Embryonic facial prominence (tissue), 1 donor: Measurements from ENCODE around the gene MYO7A.

Experiments
- DNase-seq: peaks from one replicate; pipeline ENCODE4 v3.0.0-alpha.2; 2016; ENCODE audit errors: extremely low spot score

Gene MYO7A

DNA sequence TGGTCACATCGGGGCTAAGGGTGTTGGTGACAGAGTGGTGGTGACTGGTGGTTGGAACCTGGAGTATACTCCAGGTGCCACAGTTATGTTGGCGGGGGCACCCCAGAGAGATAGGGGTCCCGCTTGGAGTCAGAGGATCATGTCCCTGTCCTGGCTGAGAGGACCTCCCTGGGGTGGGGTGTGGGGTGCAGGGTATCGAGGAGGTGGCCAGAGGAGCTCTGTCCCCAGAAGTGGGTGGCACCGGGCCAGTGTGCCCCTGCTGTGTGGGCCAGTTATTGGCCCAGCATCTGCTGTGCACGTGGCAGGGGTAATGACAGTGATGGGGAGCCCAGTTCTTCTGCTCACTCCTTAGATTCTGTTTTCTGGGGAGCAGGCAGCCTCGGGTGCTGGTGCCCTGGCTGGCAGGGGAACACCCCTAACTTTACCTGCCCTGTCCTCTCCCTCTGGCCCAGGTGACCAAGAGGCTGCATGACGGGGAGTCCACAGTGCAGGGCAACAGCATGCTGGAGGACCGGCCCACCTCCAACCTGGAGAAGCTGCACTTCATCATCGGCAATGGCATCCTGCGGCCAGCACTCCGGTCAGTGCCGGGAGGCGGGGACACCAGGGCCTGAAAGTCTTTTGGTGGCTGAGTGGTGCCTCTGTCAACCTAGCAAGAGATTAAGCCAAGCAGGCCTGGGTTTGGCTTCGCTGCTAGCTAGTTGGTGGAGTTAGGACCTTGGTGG lies 56.3 kb downstream of the MYO7A start:
- DNase-seq, result no peak

DNA sequence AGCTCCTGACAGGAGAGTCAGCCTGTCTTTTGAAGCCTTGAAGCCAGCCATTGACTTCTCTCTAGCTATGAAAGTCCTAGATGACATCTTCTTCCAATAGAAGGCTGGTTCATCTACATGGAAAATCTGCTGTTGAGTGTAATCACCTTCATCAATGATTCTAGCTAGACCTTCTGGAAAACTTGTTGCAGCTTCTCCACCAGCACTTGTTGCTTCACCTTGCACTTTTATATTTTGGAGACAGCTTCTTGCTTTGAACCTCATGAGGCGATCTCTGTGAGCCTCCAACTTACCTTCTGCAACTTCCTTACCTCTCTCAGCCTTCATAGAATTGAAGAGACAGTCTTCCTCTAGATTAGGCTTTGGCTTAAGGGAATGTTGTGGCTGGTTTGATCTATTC lies 58.3 kb downstream of the MYO7A start:
- DNase-seq, result no peak

DNA sequence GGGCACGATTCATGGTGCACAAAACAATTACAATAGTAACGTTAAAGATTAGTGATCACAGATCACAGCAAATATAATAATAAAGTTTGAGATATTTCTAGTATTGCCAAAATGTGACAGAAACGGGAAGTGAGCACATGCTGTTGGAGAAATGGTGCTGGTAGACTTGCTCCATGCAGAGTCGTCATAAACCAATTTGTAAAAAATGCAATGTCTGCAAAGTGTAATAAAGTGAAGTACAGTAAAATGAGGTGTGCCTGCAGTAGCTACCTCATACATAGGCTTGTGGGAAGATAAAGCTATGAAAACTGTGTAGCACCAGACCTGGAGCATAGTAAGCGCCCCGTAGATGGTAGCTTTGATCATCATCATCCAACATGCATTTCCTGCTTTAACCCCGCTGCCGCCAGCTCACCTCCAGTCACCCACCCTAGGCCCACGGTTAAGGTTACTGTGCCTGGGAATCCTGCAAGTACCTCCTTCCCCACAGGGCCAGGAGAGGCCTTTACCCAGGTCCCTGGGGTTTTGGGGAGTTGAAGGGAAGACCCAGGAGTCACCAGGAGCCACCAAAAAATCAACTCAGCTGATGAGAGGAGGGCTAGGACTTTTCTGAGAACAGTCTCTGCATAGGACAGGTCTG lies 59.2 kb downstream of the MYO7A start:
- DNase-seq, result no peak

DNA sequence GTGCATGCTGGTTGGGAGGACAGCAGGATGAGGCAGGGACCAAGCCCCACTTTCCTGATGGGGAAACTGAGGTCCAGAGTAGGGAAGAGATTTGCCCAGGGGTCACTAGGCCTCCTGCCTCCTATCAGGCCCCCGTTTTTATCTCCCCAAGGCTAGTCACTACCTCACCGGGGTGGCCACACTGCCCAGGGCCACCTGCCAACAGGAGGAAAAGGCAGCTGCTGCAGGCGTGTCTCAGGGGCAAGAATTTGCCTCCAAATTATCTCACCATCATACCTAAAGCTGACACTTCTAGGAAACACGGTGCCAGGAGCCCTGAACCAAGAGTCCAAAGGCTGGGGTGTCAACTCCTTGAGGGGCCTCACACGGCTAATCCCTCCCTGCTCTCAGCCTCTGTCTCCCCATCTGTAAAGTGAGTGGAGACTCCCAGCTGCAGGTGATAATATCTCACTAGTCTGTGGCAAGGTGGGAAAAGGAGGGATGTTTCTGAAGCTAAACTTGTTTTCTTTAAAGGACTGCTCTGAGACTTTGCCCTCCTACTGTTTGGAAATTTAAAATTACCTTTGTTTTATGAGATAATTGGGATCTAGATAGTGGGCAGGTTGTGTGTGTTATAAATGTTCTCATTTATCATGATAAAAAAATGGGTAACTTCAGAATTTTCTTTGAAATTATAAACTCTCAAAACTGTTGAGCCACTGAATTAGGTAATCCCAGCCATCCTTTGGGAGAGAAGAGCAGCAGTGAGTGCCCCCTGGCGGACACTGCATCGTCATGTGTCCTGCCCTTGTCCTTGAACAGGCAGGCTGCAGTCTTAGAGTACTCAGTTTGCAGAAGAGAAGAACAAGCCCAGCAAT lies 60.0 kb downstream of the MYO7A start:
- peak; percentile 51 for DNase-seq

DNA sequence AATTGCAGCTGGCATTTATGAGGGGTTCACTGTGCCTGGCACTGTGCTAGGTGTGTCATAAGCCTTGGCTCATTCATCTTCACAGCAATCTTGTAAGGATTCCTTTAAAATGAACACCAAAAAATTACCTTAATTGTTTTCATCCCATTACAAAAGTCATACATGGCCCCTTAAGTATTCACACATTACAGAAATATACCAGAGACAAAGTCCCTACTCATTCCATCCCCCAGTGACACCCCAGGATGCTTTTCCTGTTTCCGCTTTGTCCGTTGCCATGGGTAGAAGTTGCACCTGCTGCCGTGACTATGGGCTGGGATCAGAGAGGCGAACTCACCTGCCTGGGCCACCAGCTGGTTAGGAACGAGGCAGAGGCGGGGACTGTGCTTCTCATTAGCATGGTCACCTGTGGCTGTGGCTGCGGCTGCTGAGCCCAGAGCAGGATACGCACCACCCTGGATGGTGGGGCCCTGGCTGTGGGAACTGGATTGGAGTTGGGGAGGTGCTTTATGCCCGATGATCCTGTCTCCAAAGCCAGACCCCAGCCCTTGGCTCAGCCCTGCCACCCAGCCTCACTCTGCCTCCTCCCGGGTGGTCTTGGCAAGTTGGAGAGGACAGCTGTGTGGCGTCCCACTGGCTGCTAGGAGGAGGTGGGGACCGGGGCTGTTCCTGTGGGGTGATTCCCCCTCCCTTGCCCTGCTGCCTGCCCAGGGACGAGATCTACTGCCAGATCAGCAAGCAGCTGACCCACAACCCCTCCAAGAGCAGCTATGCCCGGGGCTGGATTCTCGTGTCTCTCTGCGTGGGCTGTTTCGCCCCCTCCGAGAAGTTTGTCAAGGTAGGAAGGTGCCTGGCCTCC lies 60.8 kb downstream of the MYO7A start:
- DNase-seq, result no peak

DNA sequence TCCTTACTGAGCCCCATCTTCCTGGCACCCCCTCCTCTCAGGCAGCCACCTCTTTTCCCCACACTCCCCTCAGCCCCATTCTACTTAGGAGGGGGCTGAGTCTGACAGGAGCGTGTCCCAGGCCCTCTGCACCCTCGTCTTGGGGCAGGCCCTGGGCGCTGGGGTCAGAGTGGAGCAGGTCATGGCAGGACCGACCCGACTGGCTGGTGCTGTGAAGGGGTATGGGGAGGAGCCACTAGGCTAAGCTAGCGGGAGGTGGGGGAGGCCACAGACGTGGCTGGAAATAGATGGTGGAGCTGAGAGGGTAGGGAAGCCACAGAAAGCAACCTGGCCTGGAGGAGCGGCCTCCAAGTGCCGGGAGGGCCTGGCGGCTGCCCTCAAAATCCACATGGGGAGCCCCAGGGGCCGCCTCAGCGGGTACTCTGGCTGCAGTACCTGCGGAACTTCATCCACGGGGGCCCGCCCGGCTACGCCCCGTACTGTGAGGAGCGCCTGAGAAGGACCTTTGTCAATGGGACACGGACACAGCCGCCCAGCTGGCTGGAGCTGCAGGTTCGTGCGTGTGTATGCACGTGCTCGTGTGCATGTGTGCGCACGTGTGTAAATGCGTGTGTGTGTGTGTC lies 61.7 kb downstream of the MYO7A start:
- DNase-seq, result no peak

DNA sequence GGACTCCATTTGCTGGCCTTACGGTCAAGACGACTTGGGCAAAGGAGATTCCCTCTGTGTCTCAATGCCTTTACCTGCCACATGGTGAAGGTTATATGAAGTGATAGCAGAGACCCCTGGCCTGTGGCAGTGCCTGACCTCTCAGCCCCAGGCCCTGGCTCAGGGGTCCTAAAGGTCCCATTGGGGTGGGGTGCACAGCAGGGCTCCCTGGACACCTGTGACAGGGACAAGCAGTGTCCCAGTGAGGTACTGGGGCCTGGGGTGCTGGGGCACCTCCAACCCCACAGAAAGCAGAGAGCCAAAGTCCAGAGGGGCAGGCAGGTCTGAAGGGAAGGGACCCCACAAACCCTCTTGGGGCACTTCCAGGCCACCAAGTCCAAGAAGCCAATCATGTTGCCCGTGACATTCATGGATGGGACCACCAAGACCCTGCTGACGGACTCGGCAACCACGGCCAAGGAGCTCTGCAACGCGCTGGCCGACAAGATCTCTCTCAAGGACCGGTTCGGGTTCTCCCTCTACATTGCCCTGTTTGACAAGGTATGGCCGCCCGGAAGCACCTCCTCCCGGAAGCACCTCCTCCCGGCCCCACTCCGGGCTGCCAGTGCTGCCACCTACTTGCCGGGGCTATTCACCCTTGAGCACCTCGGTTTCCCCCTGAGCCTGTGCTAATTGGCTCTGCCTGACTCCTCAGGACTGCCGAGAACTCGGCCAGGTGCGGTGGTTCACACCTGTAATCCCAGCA lies 62.5 kb downstream of the MYO7A start:
- no peak for DNase-seq

DNA sequence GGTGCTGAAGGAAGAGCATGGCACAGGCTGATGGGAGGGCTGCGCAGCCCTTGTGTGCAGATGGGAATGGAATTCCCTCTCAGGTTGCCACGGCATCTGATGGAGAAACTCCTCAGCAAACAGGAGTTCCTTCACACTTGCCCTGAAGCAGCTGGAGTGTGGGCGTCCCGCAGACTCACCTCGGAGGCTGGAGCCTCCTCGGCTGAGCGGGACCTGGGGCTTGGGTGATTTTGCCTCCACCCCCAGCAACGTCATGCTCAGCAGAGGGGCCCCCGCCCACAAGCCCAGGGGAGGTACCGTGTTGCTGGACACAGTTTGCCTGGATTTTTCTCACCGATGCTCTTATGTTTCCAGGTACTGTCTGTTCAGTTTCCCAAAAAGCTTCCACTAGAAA lies 63.4 kb downstream of the MYO7A start:
- DNase-seq, result no peak

DNA sequence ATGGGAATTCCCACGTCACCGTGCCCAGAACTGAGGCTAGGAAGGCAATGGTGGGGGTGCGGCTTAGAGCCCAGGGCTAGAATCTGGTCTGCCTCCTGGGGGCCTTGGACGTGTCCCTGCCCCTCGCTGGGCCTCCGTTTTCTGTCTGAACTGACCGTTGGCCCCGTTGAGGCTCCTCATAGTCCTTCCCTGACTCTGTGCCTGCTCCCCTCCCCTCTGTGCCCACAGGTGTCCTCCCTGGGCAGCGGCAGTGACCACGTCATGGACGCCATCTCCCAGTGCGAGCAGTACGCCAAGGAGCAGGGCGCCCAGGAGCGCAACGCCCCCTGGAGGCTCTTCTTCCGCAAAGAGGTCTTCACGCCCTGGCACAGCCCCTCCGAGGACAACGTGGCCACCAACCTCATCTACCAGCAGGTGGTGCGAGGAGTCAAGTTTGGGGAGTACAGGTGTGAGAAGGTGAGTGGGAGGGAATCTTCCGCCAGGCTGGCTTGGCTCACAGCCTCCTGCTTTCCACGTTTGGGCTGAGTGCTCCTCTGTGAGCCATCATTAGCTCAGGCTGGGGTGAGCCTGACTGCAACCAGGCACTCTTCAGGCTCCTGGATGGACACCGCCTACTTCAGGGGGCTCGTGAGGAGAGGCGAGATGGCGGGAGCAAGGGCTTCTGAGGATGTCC lies 63.9 kb downstream of the MYO7A start:
- DNase-seq, result no peak

DNA sequence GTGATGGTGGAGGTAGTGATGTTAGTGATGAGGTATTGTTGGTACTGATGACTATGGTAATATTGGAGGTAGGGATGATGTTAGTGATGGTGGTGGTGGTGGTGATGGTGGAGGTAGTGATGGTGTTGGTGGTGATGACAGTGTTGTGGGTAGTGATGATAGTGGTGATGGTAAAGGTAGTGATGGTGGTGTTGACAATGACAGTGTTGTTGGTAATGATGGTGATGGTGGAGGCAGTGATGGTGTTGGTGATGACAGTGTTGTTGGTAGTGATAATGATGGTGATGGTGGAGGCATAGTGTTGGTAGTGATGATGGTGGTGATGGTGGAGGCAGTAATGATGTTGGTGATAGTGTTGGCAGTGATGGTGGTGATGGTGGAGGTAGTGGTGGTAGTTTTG lies 65.1 kb downstream of the MYO7A start:
- no peak for DNase-seq

DNA sequence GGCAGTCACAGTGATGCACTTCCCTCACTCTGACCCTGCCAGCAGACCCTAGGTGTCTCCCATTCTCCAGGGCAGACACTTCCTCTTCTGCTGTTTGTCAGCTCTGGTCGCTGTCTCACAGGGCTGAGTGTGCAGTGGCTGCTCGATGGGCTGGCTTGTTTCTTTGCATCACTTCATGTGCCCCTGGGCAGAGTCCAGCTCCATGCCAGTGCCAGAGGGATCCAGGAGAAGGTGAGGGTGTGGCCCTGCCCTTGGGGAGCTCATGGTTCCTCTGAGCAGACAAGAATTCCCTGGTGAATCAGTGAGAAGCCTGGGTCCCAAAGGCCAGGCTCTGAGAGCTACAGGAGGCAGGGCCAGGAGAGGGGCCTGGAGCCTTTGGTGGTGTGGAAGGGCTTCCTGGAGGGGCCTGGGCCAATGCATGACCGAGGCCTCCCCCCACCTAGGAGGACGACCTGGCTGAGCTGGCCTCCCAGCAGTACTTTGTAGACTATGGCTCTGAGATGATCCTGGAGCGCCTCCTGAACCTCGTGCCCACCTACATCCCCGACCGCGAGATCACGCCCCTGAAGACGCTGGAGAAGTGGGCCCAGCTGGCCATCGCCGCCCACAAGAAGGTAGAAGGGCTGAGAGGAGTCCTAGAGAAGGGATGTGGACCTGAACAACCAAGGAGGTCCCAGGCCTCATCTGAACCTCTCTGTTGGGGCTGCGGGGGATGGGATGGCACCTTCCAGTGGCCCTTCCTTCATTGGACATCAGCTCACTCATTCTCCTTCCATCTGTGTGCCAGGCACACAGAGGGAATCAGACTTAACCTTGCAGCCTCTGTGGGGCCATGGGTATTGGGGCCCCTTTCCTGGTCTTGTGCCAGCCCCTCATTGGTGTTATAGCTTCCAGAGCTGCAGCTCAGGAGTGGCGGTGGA lies 66.1 kb downstream of the MYO7A start:
- DNase-seq, result no peak

DNA sequence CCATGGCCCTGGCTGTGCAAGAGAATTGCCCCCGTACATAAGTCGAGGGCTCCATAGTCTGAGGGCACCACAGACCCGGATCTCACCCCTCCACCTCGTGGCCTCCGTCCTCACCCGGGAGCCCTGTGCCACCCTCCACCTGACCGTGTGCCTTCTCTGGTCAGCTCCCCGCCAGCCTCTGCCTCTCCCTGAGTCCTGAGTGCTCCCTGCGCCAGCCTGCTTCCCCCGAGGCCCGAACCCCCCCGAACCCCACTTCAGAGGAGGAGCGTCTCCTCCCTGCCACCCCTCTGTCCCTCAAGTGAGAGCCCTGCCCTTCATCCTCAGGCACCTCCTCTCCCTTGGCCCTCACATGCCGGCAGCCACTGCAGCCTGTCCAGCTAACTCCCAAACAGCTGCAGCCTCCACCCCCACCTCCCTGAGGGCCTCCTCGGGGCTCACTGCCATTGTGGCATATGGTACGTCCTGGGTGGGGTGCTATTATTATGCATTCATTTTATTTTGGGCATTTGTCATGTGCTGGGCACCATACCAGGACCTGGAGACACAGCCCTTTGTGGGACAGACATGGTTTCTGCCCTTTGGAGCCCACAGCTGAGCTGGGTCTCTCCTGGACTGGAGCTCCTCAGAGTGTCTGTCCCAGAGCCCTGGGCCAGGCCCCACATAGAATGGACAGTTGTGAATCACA lies 67.2 kb downstream of the MYO7A start:
- no peak for DNase-seq

DNA sequence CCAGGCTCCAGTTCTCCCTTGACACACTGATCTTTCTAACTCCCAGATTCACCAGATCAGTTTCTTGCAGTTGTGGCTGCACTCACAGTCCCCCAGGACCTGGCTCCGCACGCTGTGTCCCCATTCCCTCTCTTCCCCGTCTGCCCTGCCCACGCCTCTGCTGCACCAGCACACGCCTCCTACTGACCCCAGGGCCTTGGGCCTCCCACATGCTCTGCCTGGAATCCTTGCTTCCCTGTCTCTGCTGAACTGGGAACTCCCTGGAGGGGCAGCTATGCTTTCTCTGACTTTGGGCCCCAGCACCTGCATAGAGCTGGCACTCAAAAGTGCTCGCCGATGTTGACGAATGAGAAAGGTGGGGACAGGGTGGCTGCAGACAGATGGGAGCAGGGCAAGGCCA lies 68.9 kb downstream of the MYO7A start:
- DNase-seq, result no peak

DNA sequence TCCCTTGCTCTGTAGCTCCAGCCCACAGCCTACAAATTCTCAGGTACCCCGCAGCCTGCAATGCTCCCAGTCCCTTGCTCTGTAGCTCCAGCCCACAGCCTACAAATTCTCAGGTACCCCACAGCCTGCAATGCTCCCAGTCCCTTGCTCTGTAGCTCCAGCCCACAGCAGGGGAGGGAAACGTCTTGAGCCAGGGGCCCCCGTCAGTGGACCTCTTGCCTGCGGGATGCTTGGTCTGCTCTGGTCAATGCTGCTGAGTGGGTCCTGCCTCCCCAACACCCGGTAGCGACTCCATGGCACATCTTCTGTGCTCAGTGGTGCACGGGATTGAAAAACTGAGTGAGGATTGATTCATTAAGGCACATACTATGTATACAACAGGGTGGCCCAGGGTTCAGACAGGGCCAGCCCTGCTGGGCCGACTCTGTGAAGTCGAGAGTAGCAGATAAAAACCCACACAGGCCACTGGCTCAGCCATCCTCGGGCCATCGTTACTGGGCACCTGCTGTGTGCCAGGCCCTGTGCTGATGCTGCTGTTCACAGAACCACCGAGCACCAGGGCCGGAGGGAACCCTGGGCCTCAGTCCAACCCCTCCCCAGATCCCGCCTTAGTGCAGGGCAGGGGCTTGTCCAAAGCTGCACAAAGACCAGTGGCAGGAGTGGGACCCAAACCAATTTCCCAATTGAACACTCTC lies 69.7 kb downstream of the MYO7A start:
- DNase-seq, result no peak

DNA sequence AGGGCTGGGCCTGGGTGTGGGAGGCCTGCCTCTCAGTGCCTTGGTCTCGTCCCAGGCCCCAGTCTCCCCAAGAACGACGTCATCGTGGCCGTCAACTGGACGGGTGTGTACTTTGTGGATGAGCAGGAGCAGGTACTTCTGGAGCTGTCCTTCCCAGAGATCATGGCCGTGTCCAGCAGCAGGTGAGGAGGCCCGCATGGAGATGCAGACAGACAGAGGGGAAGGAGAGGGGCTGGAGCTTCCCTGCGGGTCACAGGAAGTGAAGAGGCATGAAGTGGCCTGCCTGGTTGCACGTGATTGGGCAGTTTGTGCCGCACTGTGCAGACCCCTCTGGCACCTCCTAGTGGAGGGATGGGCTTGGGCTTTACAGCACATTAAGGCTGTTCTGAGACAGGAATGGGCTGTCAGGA lies 70.4 kb downstream of the MYO7A start:
- DNase-seq, result no peak

DNA sequence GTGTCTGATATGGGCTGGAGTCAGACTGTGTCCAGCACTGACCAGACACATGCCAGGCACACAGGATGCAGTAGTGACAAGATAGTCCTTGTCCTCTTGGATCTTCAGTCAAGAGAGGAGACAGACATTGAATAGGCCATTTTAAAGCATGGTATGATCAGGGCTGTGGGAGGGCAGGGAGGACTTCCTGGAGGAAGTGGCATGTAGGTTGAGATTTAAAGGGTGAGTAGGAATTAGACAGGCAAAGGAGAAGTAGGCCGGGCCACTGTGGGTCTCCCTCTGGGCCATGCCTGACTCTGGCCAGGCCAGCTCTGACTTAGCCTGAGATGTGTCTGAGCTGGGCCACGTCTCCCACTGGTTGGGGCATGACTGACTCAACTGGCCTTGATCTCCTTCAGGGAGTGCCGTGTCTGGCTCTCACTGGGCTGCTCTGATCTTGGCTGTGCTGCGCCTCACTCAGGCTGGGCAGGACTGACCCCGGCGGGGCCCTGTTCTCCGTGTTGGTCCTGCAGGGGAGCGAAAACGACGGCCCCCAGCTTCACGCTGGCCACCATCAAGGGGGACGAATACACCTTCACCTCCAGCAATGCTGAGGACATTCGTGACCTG lies 71.2 kb downstream of the MYO7A start:
- DNase-seq, result no peak
